IPS-20b (cell line): ENCODE measurements around the gene C2orf92.
"Not testable (repeated sequence)": the region's sequence is repeated elsewhere in the genome, so short reads cannot be mapped to it uniquely, and the experiment has no call there.

Source experiments
- H3K27ac ChIP-seq: one replicate; pipeline ENCODE4 v1.5.1; 2013; ENCODE audit warnings: low read length
- H3K27me3 ChIP-seq: 2 replicates; pipeline ENCODE4 v1.6.1; 2013; ENCODE audit warnings: mild to moderate bottlenecking, low read length, inconsistent platforms; ENCODE audit not compliant: insufficient read depth
- H3K36me3 ChIP-seq: 2 replicates; pipeline ENCODE4 v1.6.1; 2013; ENCODE audit warnings: low read depth, mild to moderate bottlenecking, inconsistent platforms, low read length, moderate library complexity; ENCODE audit not compliant: insufficient read depth
- H3K4me1 ChIP-seq: 2 replicates; pipeline ENCODE4 v1.6.1; 2013; ENCODE audit warnings: mild to moderate bottlenecking, control low read depth, inconsistent platforms, low read length, moderate library complexity; ENCODE audit not compliant: insufficient read depth
- H3K4me3 ChIP-seq: 2 replicates; pipeline ENCODE4 v1.5.1; 2013; ENCODE audit warnings: mild to moderate bottlenecking, low read length, inconsistent platforms
- H3K9ac ChIP-seq: 2 replicates; pipeline ENCODE4 v1.6.1; 2013; ENCODE audit warnings: low read depth, mild to moderate bottlenecking, inconsistent platforms, low read length, moderate library complexity
- H3K9me3 ChIP-seq: 2 replicates; pipeline ENCODE4 v1.6.1; 2013; ENCODE audit warnings: mild to moderate bottlenecking, low read depth, low read length, inconsistent platforms; ENCODE audit not compliant: insufficient read depth

Gene C2orf92

GRCh38 chr2:97669448-97669847 is at the start of gene C2orf92:
C2orf92 (plus strand) TSS chr2:97669713; CDS start chr2:97669789, 76 bp downstream.
- Histone ChIP-seq H3K36me3 (no peaks in the 10 kb centered on the region), H3K9ac (no peak within 1 kb of the TSS), H3K4me1 (no peaks in the 10 kb centered on the region), H3K4me3 (no peak within 1 kb of the TSS), H3K27ac (no peak within 1 kb of the TSS), H3K9me3 (no peaks in the 10 kb centered on the region), H3K27me3 (no peaks in the 10 kb centered on the region)

GRCh38 chr2:97620492-97620891 is 49.0 kb upstream of the C2orf92 start:
- not testable (repeated sequence) for H3K4me3 ChIP-seq, H3K36me3 ChIP-seq, H3K9ac ChIP-seq, H3K4me1 ChIP-seq, H3K27me3 ChIP-seq, H3K9me3 ChIP-seq, H3K27ac ChIP-seq

- H3K9ac ChIP-seq, H3K9me3 ChIP-seq, H3K4me3 ChIP-seq, H3K27ac ChIP-seq, H3K4me1 ChIP-seq, H3K36me3 ChIP-seq, H3K27me3 ChIP-seq: not testable (repeated sequence)
Observed at GRCh38 chr2:97622976-97623375, 46.5 kb upstream of the C2orf92 start.

GRCh38 chr2:97625354-97626048 is 44.0 kb upstream of the C2orf92 start:
- H3K27ac ChIP-seq, H3K9me3 ChIP-seq, H3K9ac ChIP-seq, H3K36me3 ChIP-seq, H3K4me1 ChIP-seq, H3K27me3 ChIP-seq, H3K4me3 ChIP-seq: not testable (repeated sequence)

- H3K4me1 ChIP-seq, H3K9ac ChIP-seq, H3K4me3 ChIP-seq, H3K27me3 ChIP-seq, H3K36me3 ChIP-seq, H3K9me3 ChIP-seq, H3K27ac ChIP-seq: not testable (repeated sequence)
Observed at GRCh38 chr2:97626049-97626430, 43.5 kb upstream of the C2orf92 start.

GRCh38 chr2:97644023-97644717 is 25.3 kb upstream of the C2orf92 start:
- H3K9me3 ChIP-seq = no peaks in the 10 kb centered on the region
- peak overlapping the region; percentile 89; the same call in 1 of the 2 replicates for H3K9ac ChIP-seq
- no peaks in the 10 kb centered on the region for H3K27me3 ChIP-seq
- peak overlapping the region; percentile 97; the same call in 1 of the 2 replicates for H3K4me3 ChIP-seq
- H3K4me1 ChIP-seq = peaks cover 8% of the 10 kb centered on the region; the same call in 1 of the 2 replicates
- H3K27ac ChIP-seq = no peak overlapping the region
- H3K36me3 ChIP-seq = peaks cover 23% of the 10 kb centered on the region

GRCh38 chr2:97645112-97645694 is 24.3 kb upstream of the C2orf92 start:
- H3K27ac ChIP-seq = peak overlapping the region; percentile 59
- peaks cover 8% of the 10 kb centered on the region; the same call in 1 of the 2 replicates for H3K4me1 ChIP-seq
- peak overlapping the region; percentile 89 for H3K9ac ChIP-seq
- peak overlapping the region; percentile 97 for H3K4me3 ChIP-seq
- H3K9me3 ChIP-seq = no peaks in the 10 kb centered on the region
- H3K27me3 ChIP-seq = no peaks in the 10 kb centered on the region
- peaks cover 31% of the 10 kb centered on the region for H3K36me3 ChIP-seq

GRCh38 chr2:97645695-97646629 is 23.6 kb upstream of the C2orf92 start, which contains the start of gene COX5B:
COX5B (plus strand) TSS chr2:97646062; CDS start chr2:97646087, 25 bp downstream.
- H3K36me3 ChIP-seq = peaks cover 31% of the 10 kb centered on the region
- peak within 1 kb of the TSS; percentile 59 for H3K27ac ChIP-seq
- H3K9ac ChIP-seq = peak within 1 kb of the TSS; percentile 95
- peaks cover 8% of the 10 kb centered on the region; the same call in 1 of the 2 replicates for H3K4me1 ChIP-seq
- H3K4me3 ChIP-seq = peak within 1 kb of the TSS; percentile 97
- H3K27me3 ChIP-seq = no peaks in the 10 kb centered on the region
- no peaks in the 10 kb centered on the region for H3K9me3 ChIP-seq

- Histone ChIP-seq H3K36me3 (peaks cover 31% of the 10 kb centered on the region), H3K9me3 (no peaks in the 10 kb centered on the region), H3K4me1 (peaks cover 8% of the 10 kb centered on the region; the same call in 1 of the 2 replicates), H3K27me3 (no peaks in the 10 kb centered on the region), H3K4me3 (peak overlapping the region; percentile 97), H3K9ac (peak overlapping the region; percentile 95; the same call in 1 of the 2 replicates), H3K27ac (no peak overlapping the region)
Observed at GRCh38 chr2:97646977-97647376, 22.5 kb upstream of the C2orf92 start.

GRCh38 chr2:97651114-97651513 is 18.4 kb upstream of the C2orf92 start:
- H3K27me3 ChIP-seq = no peaks in the 10 kb centered on the region
- H3K4me3 ChIP-seq = no peak overlapping the region
- no peaks in the 10 kb centered on the region for H3K9me3 ChIP-seq
- no peak overlapping the region for H3K9ac ChIP-seq
- H3K36me3 ChIP-seq = peaks cover 34% of the 10 kb centered on the region
- no peak overlapping the region for H3K27ac ChIP-seq
- no peaks in the 10 kb centered on the region for H3K4me1 ChIP-seq

GRCh38 chr2:97653473-97653872 is 16.0 kb upstream of the C2orf92 start:
- no peak overlapping the region for H3K27ac ChIP-seq
- no peak overlapping the region for H3K4me3 ChIP-seq
- no peak overlapping the region for H3K9ac ChIP-seq
- no peaks in the 10 kb centered on the region for H3K27me3 ChIP-seq
- H3K4me1 ChIP-seq = no peaks in the 10 kb centered on the region
- H3K36me3 ChIP-seq = peaks cover 36% of the 10 kb centered on the region
- no peaks in the 10 kb centered on the region for H3K9me3 ChIP-seq
